ENCODE results near the gene CFAP119. TPM values are rescaled to one million over a fixed set of nuclear protein-coding genes. Genes with fewer than 3 reads are reported as not detected.

CFAP119 gene
- polyA plus RNA-seq, 1 donor from 2014 or later: 17.0 TPM

- no peaks in the 10 kb centered on the region for H3K9me2 ChIP-seq (ENCODE audit: insufficient read depth, low read length)
- no peak overlapping the region for H3K9ac ChIP-seq (ENCODE audit: low read length)
- H3K9me3 ChIP-seq (ENCODE audit: low read length): no peaks in the 10 kb centered on the region
- no peaks in the 10 kb centered on the region for H3F3A ChIP-seq (ENCODE audit: insufficient read depth, low read length, poor library complexity, severe bottlenecking)
- TF ChIP-seq REST (IDR thresholded peaks at IDR 0.05; ENCODE audit: borderline replicate concordance) (no peak), SMC3 (conservative IDR thresholded peaks at IDR 0.05; ENCODE audit: poor library complexity) (no peak), EP300 (conservative IDR thresholded peaks at IDR 0.05; ENCODE audit: poor library complexity, severe bottlenecking) (no peak), MXI1 (conservative IDR thresholded peaks at IDR 0.05; ENCODE audit: poor library complexity, severe bottlenecking) (no peak), POLR2AphosphoS5 (IDR thresholded peaks at IDR 0.05) (no peak), TAF1 (IDR thresholded peaks at IDR 0.05; ENCODE audit: low read depth) (no peak), RAD21 (conservative IDR thresholded peaks at IDR 0.05) (no peak), EZH2 (IDR thresholded peaks at IDR 0.05; ENCODE audit: borderline replicate concordance, insufficient read depth, low read length, poor library complexity, severe bottlenecking) (no peak), CTCF (IDR thresholded peaks at IDR 0.05; ENCODE audit: poor library complexity, severe bottlenecking) (no peak)
- no peak overlapping the region for H2AFZ ChIP-seq (ENCODE audit: low read depth, low read length)
- H3K4me3 ChIP-seq (ENCODE audit: low read length): no peak overlapping the region
- no peaks in the 10 kb centered on the region for H3K27me3 ChIP-seq (ENCODE audit: insufficient read depth, low read depth, low read length)
- H3K79me2 ChIP-seq (replicated peaks; ENCODE audit: insufficient read depth, low read length): peaks cover 22% of the 10 kb centered on the region
- H3K36me3 ChIP-seq (ENCODE audit: insufficient read depth, low read length): no peaks in the 10 kb centered on the region
- no peak overlapping the region for H3K4me2 ChIP-seq (ENCODE audit: low read length)
- H4K20me1 ChIP-seq (ENCODE audit: insufficient read depth): no peaks in the 10 kb centered on the region
- H3K27ac ChIP-seq (ENCODE audit: low read length): no peak overlapping the region
Observed at GRCh38 chr16:30783280-30784109, 21.6 kb upstream of the CFAP119 start.

GRCh38 chr16:30782486-30783279 is 20.8 kb upstream of the CFAP119 start:
- Histone ChIP-seq H3K9ac (ENCODE audit: low read length) (no peak overlapping the region), H3F3A (ENCODE audit: insufficient read depth, low read length, poor library complexity, severe bottlenecking) (no peaks in the 10 kb centered on the region), H4K20me1 (ENCODE audit: insufficient read depth) (no peaks in the 10 kb centered on the region), H3K79me2 (replicated peaks; ENCODE audit: insufficient read depth, low read length) (peaks cover 22% of the 10 kb centered on the region), H3K27me3 (ENCODE audit: insufficient read depth, low read depth, low read length) (no peaks in the 10 kb centered on the region), H2AFZ (ENCODE audit: low read depth, low read length) (no peak overlapping the region), H3K9me2 (ENCODE audit: insufficient read depth, low read length) (no peaks in the 10 kb centered on the region), H3K36me3 (ENCODE audit: insufficient read depth, low read length) (no peaks in the 10 kb centered on the region), H3K27ac (ENCODE audit: low read length) (no peak overlapping the region), H3K9me3 (ENCODE audit: low read length) (no peaks in the 10 kb centered on the region), H3K4me2 (ENCODE audit: low read length) (no peak overlapping the region), H3K4me3 (ENCODE audit: low read length) (no peak overlapping the region)
- no peak for TF ChIP-seq SMC3 (conservative IDR thresholded peaks at IDR 0.05; ENCODE audit: poor library complexity)
- no peak for TF ChIP-seq EP300 (conservative IDR thresholded peaks at IDR 0.05; ENCODE audit: poor library complexity, severe bottlenecking)
- no peak for TF ChIP-seq REST (IDR thresholded peaks at IDR 0.05; ENCODE audit: borderline replicate concordance)
- TF ChIP-seq POLR2AphosphoS5 (IDR thresholded peaks at IDR 0.05): no peak
- TF ChIP-seq TAF1 (IDR thresholded peaks at IDR 0.05; ENCODE audit: low read depth): no peak
- no peak for TF ChIP-seq CTCF (IDR thresholded peaks at IDR 0.05; ENCODE audit: poor library complexity, severe bottlenecking)
- TF ChIP-seq RAD21 (conservative IDR thresholded peaks at IDR 0.05): no peak
- no peak for TF ChIP-seq MXI1 (conservative IDR thresholded peaks at IDR 0.05; ENCODE audit: poor library complexity, severe bottlenecking)
- no peak for TF ChIP-seq EZH2 (IDR thresholded peaks at IDR 0.05; ENCODE audit: borderline replicate concordance, insufficient read depth, low read length, poor library complexity, severe bottlenecking)

All from neural cell (in vitro differentiated cells).